Myocyte (in vitro differentiated cells): ENCODE data around the gene EBF4. TPM values are rescaled to one million over a fixed set of nuclear protein-coding genes. Genes with fewer than 3 reads are reported as not detected.
"Not testable (repeated sequence)": the region's sequence is repeated elsewhere in the genome, so short reads cannot be mapped to it uniquely, and the experiment has no call there.

Experiments used
- DNase-seq: peaks from one replicate; pipeline ENCODE4 v3.0.0-alpha.2; 2012; ENCODE audit warnings: low read depth
- total RNA-seq: library from RNA; depleted of rRNA; stranded (reverse); fragments of >200 nt; gene quantifications from 2 replicates; pipeline ENCODE4 v1.2.3, GENCODE V29; 2014

Gene EBF4
- total RNA-seq, 1 donor from 2014 or later = 0.94 TPM

DNA sequence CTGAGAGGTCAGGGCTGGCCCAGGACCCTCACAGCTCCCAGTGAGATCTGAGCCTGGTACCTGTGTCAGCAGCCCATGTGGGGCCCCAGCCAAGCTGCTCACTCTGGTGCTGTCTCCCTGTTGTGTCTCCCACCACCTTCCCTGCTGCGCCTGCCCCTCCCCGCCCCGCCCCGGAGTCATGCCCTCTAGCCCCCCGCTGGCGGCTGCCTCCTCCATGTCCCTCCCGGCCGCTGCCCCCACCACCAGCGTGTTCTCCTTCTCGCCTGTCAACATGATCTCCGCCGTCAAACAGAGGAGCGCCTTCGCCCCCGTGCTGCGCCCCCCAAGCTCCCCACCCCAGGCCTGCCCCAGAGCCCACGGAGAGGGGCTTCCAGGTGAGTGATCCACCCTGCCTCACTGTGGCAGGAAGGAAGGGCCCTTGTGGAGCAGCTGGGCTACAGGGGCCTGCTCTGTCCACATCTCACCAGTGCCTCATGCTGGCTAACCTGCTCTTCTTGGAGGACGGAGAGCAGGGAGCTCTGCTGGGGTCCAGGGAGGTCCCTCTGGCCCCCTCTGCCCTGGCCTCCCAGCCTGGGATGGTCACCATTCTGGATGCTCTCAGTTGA is 63.0 kb downstream of the EBF4 start:
- DNase-seq = no peak

DNA sequence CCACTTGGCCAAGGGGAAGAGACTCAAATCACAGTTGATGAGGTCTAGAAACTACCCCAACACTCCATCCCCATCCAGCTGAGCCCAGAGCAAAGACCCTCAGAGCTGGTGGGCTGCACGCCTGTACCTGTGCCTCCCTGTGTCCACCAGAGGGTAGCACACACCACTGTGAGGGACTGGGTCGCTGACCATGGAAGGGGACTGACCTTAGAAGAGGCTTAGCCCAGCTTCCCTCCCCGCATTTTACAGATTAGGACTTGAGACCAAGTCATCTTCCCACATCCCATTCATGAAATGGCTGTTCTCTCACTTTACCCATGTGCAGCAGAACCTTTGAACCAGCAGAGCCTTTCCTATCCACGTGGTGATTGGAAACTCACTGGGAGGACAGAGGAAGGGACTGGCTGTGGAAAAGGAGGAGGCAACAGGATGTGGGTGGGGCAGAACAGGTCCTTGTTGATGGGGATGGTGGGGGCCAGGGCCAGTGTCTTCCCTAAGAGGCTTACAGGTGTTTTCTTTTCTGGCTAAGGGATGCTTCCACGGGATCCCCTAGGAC is 63.6 kb downstream of the EBF4 start:
- DNase-seq = peak; percentile 61

DNA sequence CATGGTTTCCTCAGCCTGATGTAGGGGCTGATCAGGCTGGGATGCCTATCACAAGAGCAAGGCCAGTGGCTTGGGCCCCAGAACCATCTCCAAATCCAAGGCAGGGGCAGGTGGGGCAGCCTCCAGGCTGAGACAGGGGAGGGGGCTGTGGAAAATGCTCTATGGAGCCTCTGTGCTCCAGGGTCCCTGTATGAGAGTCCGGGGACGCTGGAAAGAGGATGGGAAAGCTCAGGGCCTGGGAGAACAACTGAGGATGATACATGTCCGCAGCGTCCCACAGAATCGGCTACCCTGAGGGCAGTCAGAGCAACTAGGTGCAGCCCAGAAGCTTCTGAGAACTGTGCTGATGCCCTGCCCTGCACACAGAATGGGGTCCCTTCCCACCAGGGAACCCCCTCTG is 64.4 kb downstream of the EBF4 start:
- DNase-seq = no peak

DNA sequence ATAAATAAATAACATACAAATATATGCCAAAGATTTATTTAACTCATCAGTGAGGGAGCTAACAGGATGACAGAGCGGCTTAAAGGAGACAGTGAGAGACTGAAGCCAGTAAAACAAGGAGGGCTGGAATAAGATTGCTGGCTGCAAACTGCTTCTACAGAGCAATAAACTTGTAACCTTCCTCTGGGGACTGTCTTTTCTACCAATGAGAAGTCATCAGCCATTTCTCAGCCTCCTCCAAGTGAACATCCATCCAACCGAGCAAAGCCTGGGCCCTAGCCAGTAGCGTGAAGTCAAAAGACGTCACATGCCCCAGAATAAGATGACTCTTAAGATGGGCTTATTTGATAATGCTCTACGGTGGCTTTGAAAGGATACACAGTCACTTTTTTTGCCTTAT is 65.4 kb downstream of the EBF4 start:
- no peak for DNase-seq

DNA sequence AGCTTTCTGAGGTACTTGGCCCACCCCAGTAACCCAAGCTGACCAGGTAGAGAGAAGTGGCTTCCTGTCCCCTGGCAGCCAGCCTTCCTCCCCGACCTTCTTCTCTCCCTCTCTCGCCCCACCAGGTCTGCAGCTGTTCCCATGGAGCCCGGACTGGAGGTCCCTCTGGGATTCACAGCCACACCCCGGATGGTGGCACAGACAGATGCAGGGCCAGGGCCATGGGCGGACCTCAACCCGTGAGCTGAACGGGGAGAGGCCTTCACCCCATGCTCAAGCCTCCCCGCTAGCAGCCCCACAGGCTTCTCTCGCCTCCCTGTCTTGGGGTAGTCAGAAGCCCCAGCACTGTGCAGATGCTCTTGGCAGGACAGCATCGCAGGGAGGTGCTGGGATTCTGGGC is 66.6 kb downstream of the EBF4 start:
- peak; percentile 15 for DNase-seq

DNA sequence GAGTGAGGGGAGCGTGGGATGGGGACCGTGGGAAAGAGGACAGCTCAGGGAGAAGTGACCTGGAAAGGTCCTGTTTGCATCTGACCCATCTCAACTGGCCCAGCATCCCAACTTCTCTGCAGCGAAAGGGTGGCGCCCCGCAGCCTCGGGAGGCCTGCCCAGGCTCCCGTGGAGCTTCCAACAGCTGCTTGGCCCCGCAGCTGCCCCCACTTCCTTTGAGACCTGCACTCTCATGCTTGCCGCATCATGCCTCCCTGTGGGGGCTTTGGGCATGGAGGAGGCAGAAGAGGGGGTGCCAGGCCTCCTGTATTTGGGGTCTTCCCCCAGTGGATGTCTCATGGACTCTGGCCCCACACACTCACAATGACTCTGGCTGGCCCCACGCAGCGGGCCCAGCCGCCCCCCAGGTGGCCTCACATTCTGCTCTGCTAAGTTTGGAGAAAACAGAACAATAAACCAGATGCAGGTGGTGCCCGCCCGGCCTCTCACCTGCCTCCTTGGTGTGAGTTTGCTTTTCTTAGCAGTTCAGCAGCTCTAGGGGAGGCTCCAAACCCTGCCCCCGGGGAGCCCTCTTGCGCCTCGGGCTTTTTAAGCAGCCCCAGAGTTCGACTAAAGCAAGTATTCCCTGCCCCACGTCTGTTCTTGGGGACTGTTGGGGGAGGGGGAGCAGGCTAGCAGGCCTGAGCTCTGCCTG is 67.2 kb downstream of the EBF4 start:
- DNase-seq = no peak

DNA sequence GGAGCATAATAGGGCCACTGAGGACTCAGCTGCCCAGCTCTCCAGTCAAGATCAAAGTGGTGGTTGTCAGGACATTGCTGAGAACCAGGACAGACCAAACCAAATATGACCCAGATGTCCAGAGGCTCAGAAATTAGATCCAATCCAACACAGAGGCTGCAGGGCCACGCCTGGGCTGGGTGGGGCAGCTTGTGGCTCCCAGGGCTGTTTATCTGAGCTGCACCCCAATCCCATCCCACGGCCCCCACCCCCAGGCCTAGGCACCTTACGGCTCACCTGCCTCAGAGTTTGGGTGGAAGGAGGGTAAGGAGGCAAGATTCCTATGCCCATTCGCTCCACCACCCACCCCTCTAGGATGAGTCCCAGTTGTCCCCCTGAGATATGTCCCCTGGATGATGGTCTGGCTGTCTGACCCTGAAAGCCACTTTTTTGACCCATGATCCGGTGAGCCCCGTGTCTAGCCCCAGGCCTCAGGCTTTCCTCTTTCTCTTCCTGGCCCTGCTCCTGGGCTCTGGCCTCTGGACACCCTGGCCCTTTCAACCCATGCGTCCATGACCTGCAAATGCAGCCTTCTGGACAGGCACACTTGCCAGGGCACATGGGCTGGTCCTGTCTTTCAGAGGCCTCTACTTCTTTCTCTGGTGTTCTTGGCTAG is 67.8 kb downstream of the EBF4 start:
- no peak for DNase-seq

DNA sequence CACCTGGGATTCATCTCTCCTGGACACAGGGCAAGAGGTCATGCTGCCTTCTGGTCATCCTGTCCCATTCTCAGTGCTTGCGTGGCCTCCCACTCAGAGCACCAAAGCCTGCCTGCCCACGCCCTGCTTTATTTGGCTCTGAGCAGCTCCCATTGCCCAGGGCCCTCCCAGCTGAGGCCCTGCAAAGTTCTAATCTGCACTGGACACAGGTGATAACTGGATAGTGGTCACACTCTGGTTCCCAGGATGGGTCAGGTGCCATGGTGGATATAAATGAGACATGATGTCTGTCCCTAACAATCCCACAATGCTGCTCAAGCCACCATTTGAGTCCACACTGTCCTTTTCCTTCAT is 68.3 kb downstream of the EBF4 start:
- no peak for DNase-seq

DNA sequence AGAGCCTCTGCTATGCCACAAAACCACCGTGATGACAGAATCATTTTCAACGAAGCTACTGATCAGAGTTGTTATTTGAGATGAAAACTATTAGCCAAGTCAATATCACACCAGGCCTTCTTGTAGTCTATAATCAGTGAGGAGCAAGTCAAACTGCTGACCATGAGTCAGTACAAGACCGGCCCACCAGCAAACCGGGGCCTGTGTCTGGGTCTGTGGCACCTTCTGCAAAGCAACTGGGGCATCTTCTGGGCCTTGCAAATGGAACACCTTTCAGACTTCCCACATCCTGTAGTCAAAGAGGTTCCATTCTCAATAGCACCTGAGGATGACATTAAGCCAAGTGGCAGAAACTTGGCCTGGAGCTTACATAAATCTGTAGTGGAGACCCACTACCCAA is 69.3 kb downstream of the EBF4 start:
- DNase-seq = peak; percentile 49

DNA sequence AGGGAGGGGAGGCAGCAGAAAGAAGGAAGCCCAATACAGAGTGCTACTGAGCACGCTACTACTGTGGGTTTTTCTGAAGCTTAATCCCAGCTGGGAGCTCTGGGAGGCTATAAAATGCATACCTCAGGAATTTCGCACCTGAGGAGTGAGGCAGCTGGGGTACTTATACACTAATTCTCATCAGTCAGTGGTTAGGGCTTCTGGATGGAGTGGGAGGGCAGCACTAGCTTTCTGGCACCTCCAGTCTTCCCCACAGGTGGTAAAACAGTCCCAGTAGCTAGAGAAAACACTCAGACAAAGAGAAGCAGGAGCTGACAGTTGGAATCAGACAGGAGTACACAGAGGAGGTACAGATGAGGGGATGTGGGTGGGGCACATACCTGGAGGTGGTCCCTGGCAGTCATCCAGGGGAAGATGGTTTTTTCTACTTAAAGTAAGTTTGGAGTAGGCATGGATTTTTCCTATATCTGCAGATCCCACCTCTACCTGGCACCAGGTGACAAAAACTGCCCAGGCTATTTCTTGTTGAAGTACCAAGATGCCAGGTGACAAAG is 70.1 kb downstream of the EBF4 start:
- DNase-seq = no peak

DNA sequence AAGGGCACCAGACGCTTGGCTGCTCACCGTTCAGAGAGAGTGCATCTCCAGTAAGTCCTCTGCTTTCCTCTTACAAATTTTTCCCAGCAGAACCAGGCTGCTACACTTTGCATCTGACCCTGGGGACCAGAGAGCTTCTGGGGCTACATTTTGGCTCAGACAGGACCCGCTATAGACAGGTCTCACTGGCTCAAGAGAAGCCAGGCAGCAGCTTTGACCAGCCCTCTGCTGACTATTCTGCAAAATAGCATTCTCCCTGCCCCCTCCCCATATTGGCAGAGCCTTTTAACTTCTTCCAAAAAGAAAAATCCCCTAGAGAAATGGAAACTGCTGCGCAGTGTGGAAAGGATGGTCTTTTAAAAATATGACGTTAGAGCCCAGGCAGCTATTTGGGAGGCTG is 70.6 kb downstream of the EBF4 start:
- no peak for DNase-seq

DNA sequence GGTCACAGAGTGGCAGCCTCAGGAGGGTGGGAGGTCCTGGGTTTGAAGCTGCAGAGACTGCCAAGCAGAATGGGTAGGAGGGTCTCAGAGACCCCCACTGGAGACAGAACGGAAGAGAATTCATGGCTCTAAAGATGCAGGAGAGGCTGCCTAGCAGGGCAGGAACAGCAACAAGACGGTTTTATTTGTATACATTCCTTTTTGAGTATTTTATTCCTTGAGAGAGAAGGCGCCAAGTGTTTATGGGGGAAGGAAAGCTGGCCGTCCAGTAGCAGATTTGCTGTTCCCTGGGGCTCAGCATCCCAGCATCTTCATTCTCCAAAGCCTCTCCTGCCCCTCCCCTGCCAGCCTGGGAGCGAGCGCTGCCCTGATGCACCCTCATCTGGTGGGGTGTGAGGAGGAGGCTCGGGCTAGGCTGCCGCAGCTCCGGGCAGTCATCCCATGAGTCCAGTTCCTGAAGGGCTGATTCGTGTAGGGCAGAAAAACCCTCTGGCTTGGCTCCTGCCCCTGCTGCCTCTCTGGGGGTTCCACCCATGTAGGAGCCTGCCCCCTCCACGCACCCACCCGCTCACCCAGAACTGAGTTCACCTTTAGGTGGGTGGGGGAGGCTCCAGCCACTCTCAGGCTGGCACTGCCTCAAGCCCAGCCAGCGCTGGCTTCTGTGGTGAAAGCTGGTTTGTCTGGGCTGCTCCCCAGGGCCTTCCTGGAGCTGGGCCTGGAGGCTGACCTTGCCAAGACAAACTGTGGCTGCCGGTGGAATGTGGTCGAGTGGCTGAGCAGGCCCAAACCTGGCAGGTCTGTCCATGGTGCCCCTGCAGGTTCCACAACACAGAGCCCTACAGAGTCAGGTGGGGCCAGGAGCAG is 75.4 kb downstream of the EBF4 start:
- DNase-seq = peak; percentile 59

DNA sequence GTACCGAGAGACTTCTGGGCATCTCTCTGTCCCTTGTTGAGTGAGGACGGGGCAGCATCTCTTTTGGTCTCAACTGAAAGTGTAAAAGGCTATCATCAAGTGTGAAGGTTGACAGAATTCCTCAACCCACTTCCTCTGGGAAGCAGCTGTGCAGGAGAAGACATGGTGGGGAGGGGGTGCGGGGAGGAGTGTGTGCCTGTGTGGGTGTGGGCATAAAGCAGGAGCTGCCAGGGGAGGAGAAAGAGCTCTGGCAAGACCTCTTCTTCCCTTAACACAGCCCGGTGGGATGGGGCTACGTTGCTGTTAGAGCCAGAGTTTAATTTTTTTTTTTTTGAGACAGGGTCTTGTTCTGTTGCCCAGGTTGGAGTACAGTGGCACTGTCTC is 76.0 kb downstream of the EBF4 start:
- peak; percentile 5 for DNase-seq

DNA sequence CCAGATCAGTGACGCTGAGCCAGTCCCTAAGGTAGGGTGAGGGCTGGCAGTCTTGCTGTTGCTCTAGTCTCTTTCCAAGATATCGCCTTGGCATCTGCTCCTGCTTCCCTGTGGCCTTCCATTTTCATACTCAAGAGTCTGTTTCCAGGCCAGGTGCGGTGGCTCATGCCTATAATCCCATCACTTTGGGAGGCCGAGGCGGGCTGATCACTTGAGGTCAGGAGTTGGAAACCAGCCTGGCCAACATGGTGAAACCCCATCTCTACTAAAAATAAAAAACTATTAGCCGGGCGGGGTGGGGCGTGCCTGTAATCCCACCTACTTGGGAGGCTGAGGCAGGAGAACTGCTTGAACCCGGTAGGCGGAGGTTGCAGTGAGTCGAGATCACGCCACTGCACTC is 77.5 kb downstream of the EBF4 start:
- not testable (repeated sequence) for DNase-seq

DNA sequence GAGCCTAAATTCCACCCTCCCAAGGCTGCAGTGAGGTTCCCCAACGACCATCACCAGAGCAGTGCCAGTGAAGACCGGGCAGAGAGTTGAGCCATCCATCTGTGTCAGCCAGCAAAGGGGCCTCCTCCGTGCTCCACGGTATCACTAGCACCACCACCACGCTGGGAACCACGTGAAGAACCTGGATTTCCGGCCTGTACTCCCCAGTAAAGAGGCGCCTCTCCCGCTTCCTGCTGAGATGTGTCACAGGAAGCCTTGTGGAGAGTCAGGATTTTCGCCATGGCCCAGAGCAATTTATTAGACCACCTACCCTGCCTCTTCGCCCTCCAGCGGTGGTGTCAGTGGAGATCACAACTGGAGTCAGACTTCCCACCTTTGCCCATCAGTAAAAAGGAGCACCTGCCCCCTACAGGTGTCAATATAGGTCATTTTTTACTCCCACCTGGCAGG is 79.1 kb downstream of the EBF4 start:
- no peak for DNase-seq

DNA sequence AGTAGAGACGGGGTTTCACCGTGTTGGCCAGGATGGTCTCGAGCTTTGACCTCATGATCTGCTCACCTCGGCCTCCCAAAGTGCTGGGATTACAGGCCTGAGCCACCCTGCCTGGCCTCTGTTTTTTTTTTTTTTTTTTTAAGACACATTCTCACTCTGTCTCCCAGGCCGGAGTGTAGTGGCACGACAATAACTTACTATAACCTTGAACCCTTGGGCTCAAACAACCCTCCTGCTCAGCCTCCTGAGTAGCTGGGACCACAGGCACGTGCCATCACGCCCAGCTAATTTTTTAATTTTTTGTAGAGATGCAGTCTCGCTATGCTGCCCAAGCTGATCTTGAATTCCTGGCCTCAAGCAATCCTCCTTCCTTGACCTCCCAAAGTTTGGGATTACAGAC is 81.2 kb downstream of the EBF4 start:
- no peak for DNase-seq

DNA sequence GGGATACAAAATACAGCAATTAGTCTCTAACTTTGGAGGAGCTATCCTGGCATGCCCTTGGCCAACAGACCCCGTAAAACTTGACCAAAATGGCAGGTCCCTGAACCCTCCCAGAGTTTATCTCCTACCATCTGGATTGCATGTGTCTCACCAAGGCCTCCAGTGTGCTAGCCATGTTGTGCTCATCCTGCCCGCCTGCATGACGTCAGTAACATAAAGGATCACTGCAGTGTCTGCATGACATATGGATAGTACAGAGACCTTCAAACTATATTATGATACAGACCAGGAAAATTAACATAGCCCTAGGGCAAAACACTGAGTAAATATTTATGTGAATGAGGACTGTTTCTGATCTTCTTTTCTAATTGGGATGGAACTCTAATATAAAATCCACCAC is 82.6 kb downstream of the EBF4 start:
- no peak for DNase-seq

DNA sequence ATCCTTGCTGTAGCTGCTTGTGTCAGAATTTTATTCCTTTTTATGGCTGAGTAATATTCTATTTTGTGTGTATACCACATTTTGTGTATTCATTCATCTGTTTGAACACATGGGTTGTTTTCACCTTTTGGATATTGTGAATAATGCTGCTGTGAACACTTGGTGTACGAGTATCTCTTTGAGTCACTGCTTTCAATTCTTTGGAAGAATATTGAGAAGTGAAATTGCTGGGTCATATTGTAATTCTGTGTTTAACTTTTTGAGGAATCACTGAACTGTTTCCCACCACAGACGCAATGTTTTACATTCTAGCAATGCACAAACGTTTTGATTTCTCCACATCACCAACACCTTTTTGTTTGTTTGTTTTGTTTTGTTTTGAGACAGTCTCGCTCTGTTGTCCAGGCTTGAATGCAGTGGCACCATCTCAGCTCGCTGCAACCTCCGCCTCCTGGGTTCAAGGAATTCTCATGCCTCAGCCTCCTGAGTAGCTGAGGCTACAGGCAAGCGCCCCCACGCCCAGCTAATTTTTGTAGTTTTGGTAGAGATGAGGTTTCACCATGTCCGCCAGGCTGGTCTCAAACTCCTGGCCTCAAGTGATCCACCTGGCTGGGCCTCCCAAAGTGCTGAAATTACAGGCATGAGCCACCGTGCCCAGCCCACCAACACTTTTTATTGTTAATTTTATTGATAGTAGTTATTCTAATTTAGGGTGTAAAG is 86.2 kb downstream of the EBF4 start:
- DNase-seq = no peak

DNA sequence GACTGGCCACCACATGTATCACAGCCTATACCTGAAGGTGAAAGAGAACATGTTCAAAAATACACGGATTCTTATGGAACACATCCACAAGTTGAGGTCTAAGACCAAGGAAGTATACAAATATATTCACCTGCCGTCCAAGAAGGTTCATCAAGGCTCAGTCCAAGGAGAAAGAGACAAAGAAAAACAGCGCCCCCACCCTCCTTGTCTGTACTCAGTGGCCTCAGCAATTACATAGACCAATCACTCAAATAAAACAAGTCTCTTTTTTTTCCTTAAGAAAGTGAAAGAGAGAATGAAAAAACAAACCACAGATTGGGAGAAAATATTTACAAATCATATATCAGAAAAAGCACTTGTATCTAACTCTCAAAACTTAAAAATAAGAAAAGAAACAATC is 88.4 kb downstream of the EBF4 start:
- no peak for DNase-seq

DNA sequence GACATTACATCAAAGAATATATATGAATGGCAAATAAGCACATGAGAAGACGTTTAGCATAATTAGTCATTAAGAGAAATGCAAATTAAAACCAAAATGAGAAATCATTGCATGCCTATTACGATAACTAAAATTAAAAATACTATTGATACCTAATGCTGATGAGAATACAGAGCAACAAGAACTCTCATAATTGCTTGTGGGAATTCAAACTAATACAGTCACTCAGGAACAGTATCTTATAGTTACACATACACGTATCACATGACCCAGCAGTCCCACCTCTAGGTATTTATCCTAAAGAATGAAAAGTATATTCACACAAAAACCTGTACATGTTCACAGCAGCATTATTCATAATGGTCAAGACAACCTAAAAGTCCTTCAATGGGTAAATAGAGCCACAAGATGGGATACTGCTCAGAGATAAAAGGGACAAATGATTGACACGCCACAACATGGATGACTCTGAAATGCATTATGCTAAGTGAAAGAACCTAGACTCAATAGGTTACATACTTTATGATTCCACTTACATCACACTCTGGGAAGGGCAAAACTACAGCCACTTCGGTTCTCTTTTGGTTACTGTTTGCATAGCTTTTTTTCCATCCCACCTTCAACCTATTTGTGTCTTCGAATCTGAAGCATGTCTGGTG is 91.5 kb downstream of the EBF4 start:
- DNase-seq = no peak
